ENCODE data around the gene ZNF831.

Gene ZNF831

DNA sequence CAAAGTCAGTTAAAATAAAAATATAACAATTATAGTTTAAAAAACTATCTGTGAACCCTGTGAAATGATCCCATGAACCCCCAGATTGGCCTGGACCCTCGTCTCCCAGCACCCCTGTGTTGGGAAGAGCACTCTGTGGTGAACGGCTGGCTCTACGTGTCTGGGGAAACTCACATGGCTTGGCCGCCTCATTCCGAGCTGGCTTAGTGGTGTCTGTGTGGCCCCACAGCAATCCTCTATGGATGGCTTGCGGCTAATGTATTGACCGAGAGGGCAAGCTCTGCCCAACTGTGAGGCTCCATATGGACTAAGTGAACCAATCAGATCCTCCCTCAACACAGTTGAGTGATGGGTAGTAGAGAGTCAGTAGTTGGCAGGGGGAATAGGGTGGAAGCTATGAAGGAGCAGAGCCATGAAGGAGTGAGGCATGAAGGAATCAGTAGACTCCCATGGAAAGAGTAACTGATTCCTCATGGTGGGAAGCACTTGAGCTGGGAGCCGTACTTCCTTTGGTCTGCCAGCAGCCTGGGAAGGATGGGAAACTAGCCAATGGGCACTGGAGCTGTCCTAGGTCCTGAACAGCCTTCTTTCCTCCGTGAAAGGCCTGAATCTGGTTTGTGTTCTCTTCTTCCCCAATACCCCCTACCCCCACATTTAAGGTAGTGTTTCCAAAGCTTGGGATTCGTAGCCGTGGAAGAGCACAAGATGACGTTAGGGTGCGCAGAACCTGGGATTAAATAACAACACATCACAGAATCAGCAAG, 21.6 kb upstream of the ZNF831 start:
- DNase-seq = no peak

DNA sequence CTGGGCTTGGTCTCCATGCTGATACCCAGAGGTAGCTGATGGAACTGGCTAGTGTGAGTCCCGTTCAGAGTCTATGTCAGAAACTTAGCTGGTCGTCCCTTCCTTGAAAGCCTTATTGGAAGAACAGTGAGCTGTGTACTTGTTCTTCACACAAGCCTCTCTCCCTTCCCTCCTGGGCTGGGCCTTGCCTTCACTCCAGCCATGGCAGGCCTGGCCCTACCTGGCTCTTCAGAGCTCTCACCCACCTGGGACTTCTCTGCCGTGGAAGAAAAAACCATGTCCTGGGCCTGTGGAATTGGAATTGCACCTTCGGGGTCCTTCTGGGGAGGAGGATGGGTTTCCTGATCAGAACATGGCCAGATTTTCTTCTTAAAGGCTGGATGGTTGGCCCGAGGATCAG, 20.3 kb upstream of the ZNF831 start:
- no peak for DNase-seq

DNA sequence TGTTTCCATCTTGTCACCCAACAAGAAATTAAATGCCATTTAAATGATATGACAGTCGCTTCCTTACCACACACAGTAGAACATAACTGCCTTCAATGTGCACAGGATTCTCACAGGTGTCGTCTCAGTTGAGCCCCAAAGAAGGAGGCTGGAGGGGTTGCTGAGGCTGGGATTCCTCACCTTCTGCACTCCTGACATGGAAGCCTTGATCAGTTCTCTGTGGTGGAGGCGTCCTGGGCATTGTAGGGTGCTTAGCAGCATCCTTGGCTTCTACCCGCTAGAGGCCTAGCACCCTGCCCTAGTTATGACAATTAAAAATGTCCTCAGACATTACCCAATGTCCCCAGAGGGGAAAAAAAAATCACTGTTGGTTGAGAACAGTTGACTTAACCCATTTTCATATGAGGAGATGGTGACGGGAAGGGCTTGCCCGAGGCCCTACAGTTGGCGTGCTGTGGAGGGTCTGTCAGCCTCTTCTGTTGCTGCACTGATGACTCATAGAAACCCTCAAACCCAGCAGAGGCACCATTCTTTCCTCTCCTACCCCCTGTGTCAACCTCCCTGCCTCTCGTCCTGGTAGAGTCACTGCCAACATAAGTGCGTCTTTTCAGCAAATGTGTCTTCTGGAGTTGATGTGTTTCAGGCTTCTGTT, 19.3 kb upstream of the ZNF831 start:
- DNase-seq = no peak

DNA sequence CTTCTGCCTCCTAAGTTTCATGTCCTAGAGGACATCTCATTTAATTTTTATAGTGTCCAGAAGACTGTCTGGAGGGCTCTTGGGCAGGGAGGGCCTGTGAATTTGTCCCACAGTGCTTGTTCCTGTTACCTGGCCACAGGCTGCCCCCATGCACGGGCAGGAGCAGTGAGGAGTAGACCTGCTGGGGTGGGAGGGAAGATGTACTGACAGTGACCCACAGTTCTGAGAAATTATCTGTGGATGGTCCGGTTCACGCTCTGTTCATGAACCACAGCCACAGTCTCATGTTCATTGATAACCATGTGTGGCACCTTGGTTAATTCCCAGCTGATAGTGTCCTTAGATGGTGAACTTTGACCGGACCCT, 18.8 kb upstream of the ZNF831 start:
- DNase-seq = no peak

DNA sequence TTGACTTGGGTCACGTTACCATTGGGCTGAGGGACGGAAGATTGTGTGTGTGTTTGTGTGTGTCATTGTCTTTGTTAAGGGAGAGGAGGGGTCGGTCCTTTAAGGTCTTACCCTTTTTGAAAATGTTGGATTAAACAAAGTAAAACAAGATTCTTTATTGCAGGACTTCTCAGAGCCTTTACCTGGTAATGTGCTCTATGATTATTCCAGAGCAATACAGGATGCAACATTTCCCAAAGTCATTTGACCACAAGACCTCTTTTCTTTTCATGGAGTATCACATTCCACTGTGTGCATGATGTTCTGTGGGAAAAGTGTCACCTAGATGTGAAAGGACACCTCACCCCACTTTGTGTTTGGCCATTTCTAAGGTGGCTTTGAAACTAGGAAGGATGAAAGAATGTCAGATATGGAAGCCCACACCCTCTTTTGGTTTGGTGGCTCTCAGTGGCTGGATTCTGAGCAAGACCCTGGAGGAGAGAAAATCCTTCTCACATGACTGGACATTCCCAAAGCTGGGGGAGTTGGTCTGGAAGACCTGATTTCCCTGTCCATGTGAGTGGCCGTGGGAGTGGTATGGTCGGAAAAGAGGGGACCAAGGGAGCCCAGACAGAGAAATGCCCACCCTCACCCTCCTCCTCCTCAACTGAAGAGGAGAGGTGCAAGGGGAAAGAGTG, 18.2 kb upstream of the ZNF831 start:
- no peak for DNase-seq

DNA sequence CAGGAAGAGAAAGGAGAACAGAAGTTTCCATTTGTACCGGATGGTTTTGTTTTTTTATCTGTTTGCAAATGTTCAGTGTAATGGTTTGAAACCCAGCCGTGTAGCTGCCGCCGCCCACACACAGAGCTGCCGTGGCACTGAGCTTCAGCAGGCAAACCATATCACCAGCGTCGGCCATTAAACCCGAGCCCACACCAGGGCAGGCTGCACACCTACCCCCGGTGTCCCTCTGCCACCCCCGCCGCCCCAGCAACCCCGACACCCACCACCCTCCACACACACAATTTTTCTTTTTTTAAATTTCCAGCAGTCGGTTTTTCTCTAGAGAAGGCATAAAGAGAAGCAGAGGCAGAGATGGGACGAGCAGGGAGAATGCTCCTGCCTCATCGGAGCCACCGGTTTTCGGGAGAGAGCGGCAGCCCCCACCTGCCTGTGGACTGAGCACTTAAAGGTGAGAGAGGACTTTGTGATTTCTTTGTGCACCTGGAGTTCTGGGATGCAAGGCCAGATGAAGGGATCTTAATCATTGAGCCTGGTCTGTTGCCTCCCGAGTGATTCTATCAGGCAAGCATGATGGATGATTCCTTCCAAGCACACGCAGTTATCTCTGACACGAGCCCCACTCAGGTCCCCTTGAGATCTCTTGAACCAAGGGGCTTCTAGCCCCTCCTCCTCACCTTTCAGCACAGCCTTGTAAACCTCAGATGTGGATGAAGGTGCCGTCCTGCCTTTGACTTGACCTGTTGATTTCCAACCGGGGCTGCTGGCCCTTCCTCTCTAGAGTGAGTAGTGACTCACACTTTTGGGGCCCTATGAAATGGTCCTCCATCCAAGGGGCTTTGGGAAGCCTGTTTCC, 17.5 kb upstream of the ZNF831 start:
- no peak for DNase-seq

DNA sequence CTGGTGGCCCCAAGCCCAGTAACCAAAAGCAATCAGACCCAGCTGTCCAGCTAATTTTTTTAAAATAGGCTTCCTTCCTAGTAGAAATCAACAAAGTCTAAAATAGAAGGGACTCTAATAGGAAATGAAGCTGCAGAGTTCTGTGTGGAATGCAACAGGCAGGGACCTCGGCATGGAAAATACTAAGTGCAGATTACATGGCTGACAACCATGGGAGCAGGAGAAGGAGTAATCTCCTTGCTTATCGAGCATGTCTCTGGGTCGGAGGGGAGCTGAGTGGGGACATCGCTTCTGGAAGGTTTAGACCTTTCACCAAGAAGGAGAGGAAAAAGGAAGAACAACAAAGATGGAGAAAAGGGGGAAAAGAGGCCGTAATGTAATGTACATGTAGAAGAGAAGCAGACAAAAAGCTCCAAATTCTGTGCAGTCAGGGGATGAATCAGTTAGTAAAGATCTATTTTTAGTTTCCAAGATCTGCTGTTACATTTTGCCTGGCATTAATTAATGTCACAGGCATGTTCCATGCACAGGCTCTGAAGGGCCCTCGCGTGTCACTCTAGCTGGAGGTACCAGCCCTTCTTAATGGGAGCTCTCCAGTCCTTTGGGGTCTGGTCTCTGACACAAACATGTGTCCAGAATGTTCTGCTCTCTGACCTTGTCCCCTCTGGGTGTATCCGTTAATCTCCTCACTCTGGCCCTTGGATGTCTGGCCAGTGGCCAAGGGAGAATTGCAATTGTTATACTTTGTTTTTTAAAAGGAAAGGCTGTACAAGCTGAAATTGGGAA, 16.6 kb upstream of the ZNF831 start:
- no peak for DNase-seq

DNA sequence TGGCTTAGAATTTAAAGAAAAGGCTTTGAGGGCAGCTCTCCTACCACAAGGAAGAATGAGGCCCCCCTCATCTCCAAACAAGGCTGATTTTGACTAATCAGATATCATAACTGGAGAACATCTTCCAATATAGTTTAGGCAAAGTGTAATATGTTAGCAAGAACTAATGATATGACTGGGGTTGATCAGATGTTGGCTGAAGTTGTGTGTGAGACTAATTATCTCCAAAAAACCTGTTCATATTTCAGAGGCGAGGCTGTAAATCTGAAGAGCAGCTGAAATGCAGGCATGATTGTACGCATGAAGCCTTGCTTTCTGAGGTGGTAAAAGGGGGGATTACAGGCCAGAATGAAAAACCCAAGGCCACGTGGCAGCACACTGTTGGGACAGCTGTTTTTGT, 16.0 kb upstream of the ZNF831 start:
- no peak for DNase-seq

DNA sequence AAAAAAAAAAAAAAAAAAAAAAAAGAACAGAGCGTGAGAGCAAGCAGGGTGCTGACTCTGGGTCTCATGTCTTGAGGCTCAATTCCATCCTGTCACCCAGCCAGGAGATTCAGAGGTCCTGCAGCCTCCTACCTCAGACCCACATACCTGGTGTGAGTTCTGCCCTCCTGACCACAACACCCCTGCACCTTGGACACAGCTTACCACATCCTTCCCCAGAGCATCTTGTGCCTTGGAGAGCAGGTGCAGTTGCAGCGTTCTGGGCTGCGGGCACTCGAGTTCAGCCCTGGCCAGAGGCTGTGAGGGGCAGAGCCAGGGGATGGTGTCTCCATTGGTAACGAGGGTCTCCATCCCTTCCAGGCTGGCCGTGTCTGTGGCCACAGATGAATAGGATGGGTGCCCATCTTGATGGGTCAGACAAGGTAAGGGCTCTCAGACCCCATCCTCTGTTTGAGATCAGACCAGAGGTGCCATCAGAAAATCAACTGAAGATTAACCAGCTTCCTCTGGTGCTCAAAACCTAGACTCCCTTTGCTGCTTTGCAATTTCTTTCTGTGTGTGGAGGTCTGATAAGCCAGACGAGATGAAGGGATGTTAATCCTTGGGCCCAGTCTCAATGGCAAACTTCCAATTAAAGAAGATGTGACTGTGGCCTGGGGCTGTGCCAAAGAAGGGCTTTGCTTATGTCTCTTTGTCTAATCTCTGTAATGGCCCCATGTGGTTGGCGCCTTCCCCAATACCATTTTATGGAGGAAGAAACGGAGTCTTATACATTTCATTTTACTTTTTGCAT, 14.7 kb upstream of the ZNF831 start:
- DNase-seq = no peak

DNA sequence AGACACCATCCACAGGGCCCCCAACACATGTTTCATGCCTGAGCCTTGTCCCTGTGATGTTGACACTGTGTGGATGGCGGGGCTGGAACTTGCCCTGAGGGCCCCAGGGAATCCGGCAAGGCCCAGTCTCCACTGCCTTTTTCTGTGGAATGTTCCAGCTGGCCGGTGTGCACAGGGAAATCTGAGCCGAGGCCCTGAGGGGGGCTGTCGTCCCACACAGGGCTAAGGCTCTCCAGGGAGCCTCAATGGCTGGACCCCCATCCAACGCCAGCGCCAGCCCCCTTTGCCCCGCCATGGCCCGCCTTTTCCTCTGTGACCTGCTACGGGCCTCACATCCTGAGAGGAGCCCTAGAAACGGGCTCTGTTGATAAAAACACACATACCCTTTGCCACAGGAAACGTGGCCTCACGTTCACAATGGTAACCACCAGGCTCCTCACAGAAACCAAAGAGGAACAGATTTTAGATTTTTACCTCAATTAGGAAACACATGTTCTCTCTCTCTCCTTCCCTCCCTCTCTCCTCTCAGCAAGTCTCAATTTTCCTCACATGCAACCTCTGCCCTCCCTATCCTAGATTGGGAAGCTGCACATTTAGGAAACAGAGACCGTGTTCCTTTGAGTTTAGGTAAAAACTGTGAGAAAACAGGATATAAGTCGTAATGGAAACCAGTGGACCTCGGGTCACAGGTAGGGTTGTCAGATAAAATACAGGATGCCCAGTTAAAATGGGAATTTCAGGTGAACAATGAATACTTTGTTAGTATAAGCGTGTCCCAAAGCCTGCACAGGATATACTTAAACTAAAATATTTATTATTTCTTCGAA, 13.7 kb upstream of the ZNF831 start:
- DNase-seq = no peak

DNA sequence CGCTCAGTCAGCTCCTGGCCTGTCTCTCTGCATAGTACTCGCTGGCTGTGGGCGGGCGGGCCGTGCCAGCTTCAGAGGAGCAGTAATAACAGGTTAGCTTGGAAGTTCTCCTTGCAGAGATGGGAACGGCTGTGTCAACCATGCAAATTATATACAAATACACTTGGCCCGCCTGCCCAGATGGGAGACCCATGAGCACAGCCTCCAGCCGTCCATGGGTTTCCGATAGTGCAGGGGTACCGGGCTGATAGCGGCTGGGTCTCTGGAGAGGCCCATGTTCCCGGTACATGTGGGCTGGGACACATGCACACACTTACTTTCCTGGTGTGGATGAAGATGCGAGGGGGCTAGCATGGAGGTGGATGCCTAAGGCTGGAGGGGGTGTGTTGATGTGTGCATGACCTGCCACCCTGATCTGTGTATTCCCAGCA, 12.8 kb upstream of the ZNF831 start:
- no peak for DNase-seq

DNA sequence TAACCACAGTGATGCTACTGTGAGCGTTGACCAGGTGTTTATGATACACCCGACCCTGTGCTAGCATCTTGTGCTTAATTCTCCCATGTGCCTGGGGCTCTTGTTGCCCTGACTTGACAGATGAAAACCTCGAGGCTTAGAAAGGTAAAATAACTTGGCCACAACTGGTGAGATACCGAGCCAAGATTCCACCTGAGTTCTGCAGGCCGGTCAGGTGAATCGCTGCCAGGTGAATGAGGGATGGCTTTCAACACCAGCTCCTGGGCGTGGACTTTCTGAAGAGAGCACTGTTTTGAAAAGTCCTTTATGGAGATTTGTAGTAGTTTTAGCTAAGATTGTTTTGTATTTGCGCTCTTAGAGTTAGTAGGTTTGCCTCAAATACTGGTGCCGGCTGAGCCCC, 12.2 kb upstream of the ZNF831 start:
- DNase-seq = no peak

DNA sequence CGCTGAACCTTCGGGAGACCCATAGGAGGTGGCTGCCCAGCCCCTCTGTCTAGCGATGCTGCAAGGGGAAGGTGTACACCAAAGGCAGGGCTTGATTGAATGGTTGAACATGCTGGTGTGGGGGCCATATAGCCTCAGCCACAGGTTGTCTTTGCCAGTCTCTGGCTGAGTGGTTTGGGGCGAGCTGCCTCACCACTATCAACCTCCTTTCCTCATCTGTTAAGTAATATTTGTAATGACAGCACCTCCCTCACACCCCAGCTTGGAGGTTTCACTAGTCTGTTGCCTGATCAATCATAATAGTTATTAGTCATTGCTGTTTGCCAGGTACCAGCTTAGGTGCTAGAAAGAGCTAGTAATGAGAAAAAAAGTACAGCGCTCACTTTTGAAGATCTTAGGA, 11.8 kb upstream of the ZNF831 start:
- DNase-seq = no peak

DNA sequence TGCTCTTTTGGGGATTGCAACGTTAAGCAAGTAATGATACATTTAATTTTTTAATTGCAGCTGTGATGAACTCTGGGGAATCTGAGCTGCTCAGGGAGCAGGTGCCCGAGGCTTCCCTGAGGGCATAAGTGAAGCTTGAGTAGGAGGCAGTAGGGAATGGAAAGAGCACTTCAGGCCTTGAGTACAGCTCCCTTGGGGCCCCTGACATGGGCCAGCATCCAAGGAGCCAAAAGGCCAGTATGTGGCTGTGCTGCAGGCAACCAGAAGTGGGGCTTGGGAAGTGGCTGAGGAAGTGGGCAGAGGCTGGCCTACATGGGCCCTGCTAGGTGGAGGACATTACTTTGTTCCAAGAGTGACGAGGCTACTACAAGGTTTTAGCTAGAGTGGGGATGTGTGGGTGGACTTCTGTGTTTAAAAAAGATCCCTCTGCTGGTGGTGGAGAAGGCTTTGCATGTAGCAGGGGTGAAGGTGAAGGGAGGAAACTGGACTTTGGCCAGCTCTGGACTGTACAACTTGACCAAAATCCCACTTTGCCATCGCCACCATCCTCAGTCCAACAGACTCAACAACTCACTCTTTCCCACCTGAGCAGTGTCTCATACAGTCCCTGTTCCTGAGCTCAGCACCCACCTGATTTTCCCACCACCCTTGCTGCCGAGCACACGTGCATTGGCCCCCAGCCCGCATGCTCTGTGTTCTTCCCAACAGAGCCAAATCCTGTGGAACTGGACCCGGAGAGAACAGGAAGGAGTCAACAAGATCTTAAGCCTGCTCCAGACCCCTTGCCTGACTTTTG, 10.9 kb upstream of the ZNF831 start:
- peak; percentile 23 for DNase-seq

DNA sequence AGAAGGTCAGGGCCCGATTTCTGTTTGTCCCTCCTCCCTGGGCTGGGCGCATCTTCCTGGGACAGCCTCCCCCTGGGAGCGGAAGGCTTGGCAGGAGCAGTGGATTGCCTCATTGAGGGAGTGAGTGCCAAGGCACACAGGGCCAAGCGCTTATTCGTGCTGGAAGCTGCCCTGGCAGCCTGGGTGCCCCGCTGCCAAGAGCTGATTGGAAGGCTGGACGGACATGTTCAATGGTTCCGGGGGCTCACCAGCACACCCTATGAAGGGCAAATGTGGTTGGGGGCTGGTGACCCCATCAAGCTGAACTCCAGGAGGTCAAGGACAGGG, 10.3 kb upstream of the ZNF831 start:
- DNase-seq = no peak

DNA sequence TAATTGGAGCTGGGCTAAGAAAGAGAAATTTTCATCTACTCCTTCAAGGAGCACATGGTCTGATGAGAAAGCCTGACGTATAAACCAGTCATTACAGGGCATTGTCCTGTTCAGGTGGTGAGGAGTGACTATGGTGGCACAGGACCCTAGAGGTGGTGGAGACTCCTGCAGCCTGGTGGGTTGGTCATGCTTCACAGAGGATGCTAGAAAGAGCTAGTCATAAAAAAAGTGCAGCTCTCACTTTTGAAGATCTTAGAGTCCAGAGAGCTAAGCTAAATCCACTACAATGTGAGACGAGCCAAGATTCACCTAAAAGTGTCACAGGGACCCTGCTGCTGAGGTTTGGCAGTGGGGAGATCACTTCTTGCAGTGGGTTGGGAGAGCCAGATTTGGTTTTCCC, 9.8 kb upstream of the ZNF831 start:
- DNase-seq = no peak

DNA sequence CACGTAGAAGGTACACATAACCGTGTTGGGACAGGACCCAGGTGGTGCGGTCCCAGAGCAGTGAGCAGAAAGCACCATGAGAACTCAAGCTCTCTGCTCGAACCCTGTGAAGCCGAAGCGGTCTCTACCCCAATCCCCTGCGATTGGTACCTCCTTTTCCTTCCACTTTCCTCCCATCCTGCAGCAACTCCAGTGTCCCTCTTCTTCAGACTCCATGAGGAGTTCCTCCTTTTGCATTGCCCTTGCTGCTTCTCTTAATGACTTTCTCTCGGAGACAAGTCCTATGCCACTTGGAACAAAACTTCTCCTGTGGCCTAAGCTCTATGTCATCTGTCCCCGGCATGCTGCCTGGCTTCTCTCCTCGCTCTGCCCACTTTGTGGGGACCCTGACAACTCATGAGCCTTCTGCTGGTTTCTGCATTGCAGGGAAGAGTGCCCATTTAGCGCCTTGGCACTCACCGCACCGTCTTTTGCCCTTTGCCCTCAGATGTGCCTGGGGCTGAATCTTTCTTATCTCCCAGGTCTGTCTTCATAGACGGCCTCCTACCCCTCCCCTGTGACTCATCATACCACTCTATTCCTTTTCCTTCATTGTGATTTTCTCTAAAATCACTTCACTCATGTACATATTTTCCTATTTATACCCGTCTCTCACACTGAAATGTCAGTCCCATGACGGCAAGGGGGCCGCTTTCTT, 9.2 kb upstream of the ZNF831 start:
- no peak for DNase-seq

DNA sequence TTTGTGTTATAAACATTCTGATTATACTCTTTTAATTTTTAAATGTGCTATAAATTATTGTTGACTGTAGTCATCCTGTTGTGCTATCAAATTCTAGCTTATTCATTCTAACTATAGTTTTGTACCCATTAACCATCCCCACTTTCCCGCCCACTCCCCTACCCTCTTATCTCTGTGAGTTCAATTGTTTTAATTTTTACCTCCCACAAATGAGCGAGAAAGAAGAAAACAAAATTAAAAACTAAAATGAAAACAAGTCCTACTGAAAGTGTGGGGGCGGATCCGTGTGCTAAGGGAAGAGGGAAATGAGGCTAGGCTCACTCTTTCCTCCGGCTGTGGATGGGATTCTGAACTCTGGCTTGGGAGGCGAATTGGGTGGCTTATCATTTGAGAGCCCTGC, 6.6 kb upstream of the ZNF831 start:
- no peak for DNase-seq

DNA sequence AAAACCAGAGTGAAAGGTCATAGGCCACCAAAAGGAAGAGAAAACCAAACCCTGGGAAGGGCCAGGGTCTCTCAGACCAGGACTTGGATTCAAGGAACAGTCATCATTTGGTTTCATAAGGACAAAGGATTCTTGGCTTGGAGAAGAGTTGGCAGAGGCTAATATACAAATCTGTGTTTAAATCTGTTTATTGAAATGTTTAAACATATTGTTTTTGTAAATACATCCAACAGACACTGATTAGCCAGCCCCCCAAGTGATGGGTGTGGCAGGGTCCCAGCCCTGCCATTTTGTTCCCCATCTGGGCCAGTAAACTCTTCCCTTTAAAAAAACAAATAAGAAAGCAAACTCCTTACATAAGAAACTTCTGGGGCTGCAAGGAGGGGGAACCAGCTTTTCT, 6.1 kb upstream of the ZNF831 start:
- no peak for DNase-seq

All from NCI-H2171 (cell line).